HepG2 (cell line): Measurements from ENCODE around the gene ATP1A2. TPM values are rescaled to one million over a fixed set of nuclear protein-coding genes. Genes with fewer than 3 reads are reported as not detected.

ENCODE experiments used
- ATAC-seq: fragments of 200-7000 bp; cut with Tn5 transposase; 3 replicates; pipeline ENCODE4 v1.9.1; 2020; ENCODE audit warnings: mild to moderate bottlenecking, moderate library complexity
- Bru-seq: library from RNA; stranded (reverse); fragments of 400-500 nt; gene quantifications from one replicate; lab custom pipeline; 2021; lab: Mats Ljungman, UMichigan
- BruChase-seq, 2 experiments: library from RNA; stranded (reverse); fragments of 400-500 nt; gene quantifications; one replicate each; lab custom pipeline; 2021; lab: Mats Ljungman, UMichigan
- BruUV-seq: library from RNA; stranded (reverse); fragments of 400-500 nt; replicated peaks from 2 replicates; lab custom pipeline; 2021; lab: Mats Ljungman, UMichigan
- CTCF ChIA-PET: fragments of 300-600 bp; formaldehyde crosslinking; extraction: SDS; loops from one replicate; lab custom pipeline; 2021; ENCODE audit warnings: low total read pairs, inconsistent platforms, low intra/inter-chr PET ratio; lab: Yijun Ruan, JAX
- POLR2A ChIA-PET: fragments of 350-600 bp; sonication (Branson Sonifier 250); formaldehyde crosslinking; loops from one replicate; lab custom pipeline; 2020; ENCODE audit warnings: antibody characterized with exemption, inconsistent platforms; lab: Yijun Ruan, JAX
- DNase-seq: peaks from one replicate; pipeline ENCODE4 v3.0.0-alpha.2; 2015; ENCODE audit warnings: low spot score
- FAIRE-seq: peaks from 3 replicates; lab custom pipeline; 2011; peaks lifted over from hg19 to GRCh38; lab: Jason Lieb, UNC
- H2AFZ ChIP-seq: one replicate; pipeline ENCODE4 v1.6.1; 2011; ENCODE audit warnings: low read length, inconsistent platforms
- H3K27ac ChIP-seq: fragments of 300-600 bp; 3 replicates; pipeline ENCODE4 v1.8.0; 2011; ENCODE audit warnings: mixed run types, mild to moderate bottlenecking, mixed read lengths, low read length, inconsistent platforms; ENCODE audit not compliant: insufficient read depth; ENCODE audit errors: extremely low read length
- H3K27me3 ChIP-seq, 2 experiments: fragments of 200-600 bp in 1 of 2; 2 replicates in 1 of 2; 3 replicates in 1 of 2; pipeline versions ENCODE4 v1.6.0 to v1.8.0; 2011; ENCODE audit warnings: low read length in 2 of 2, mild to moderate bottlenecking in 2 of 2, moderate library complexity in 2 of 2, inconsistent platforms in 1 of 2; ENCODE audit not compliant: insufficient read depth in 2 of 2, control insufficient read depth in 1 of 2
- H3K36me3 ChIP-seq, 2 experiments: fragments of 200-600 bp in 1 of 2; replicated peaks in 1 of 2; 2 replicates in 1 of 2; 3 replicates in 1 of 2; pipeline versions ENCODE4 v1.5.1 to v1.8.0; 2011; ENCODE audit warnings: low read length in 2 of 2, inconsistent platforms in 1 of 2; ENCODE audit not compliant: insufficient read depth in 2 of 2, control insufficient read depth in 1 of 2
- H3K4me1 ChIP-seq: 2 replicates; pipeline ENCODE4 v1.5.1; 2012; ENCODE audit warnings: low read length, inconsistent platforms; ENCODE audit not compliant: insufficient read depth
- H3K4me2 ChIP-seq: 2 replicates; pipeline ENCODE4 v1.6.0; 2011; ENCODE audit warnings: low read depth, low read length, inconsistent platforms
- H3K4me3 ChIP-seq, 3 experiments: fragments of 200-600 bp in 1 of 3; sonication (generic), shearing (Covaris generic) in 1 of 3; replicated peaks in 1 of 3; 2 replicates each; pipeline ENCODE4 v1.5.1; 2011 to 2016; ENCODE audit warnings: low read length in 3 of 3, inconsistent platforms in 2 of 3, low read depth in 2 of 3, mild to moderate bottlenecking in 2 of 3, control low read depth in 1 of 3, mixed read lengths in 1 of 3; ENCODE audit not compliant: insufficient read depth in 1 of 3
- H3K79me2 ChIP-seq: one replicate; pipeline ENCODE4 v1.6.1; 2011; ENCODE audit warnings: low read length, inconsistent platforms; ENCODE audit not compliant: insufficient read depth
- H3K9ac ChIP-seq: 2 replicates; pipeline ENCODE4 v1.6.0; 2011; ENCODE audit warnings: mild to moderate bottlenecking, low read depth, low read length, inconsistent platforms; ENCODE audit not compliant: insufficient read depth
- H3K9me3 ChIP-seq: 2 replicates; pipeline ENCODE4 v1.5.1; 2012; ENCODE audit warnings: mild to moderate bottlenecking, low read length
- H4K20me1 ChIP-seq: 2 replicates; pipeline ENCODE4 v1.6.0; 2011; ENCODE audit warnings: inconsistent platforms, mild to moderate bottlenecking, low read length, moderate library complexity; ENCODE audit not compliant: insufficient read depth
- HNRNPL ChIP-seq: fragments of 200-400 bp; formaldehyde crosslinking; IDR thresholded peaks from 2 replicates; pipeline ENCODE4 v1.6.1; 2017; ENCODE audit warnings: mild to moderate bottlenecking, low read depth, low read length
- HOMEZ ChIP-seq: IDR thresholded peaks from 2 replicates; pipeline ENCODE4 v1.6.1; 2016; ENCODE audit warnings: low read depth
- KDM1A ChIP-seq: IDR thresholded peaks from 2 replicates; pipeline ENCODE4 v1.6.1; 2016; ENCODE audit warnings: missing compliant biosample characterization
- KLF13 ChIP-seq: sonication (generic); formaldehyde crosslinking; IDR thresholded peaks from 2 replicates; pipeline ENCODE4 v1.4.0; 2020; ENCODE audit warnings: mild to moderate bottlenecking, missing genetic modification reagents
- PITX1 ChIP-seq: sonication (generic); formaldehyde crosslinking; IDR thresholded peaks from 2 replicates; pipeline ENCODE4 v1.5.1; 2020; ENCODE audit warnings: mild to moderate bottlenecking, missing genetic modification reagents
- SNAI1 ChIP-seq: sonication (generic); formaldehyde crosslinking; IDR thresholded peaks from 2 replicates; pipeline ENCODE4 v1.5.0; 2020; ENCODE audit warnings: mild to moderate bottlenecking, missing genetic modification reagents, borderline replicate concordance
- SNRNP70 ChIP-seq: fragments of 200-400 bp; formaldehyde crosslinking; IDR thresholded peaks from 2 replicates; pipeline ENCODE4 v1.6.1; 2017; ENCODE audit warnings: mild to moderate bottlenecking, low read depth, low read length, moderate library complexity
- ZFP36L2 ChIP-seq: sonication (generic); formaldehyde crosslinking; IDR thresholded peaks from 2 replicates; pipeline ENCODE4 v1.4.0; 2020; ENCODE audit warnings: missing genetic modification reagents
- ZFX ChIP-seq: sonication (generic); formaldehyde crosslinking; IDR thresholded peaks from 2 replicates; pipeline ENCODE4 v1.4.0; 2020; ENCODE audit warnings: mild to moderate bottlenecking, low read depth, missing genetic modification reagents, moderate library complexity
- ZNF432 ChIP-seq: sonication (generic); formaldehyde crosslinking; IDR thresholded peaks from 2 replicates; pipeline ENCODE4 v1.5.0; 2020; ENCODE audit warnings: missing genetic modification reagents, mild to moderate bottlenecking, borderline replicate concordance
- ZNF501 ChIP-seq: sonication (generic); formaldehyde crosslinking; IDR thresholded peaks from 2 replicates; pipeline ENCODE4 v1.5.1; 2020; ENCODE audit warnings: mild to moderate bottlenecking, moderate library complexity, missing genetic modification reagents
- ZNF772 ChIP-seq: sonication (generic); formaldehyde crosslinking; IDR thresholded peaks from 2 replicates; pipeline ENCODE4 v1.5.0; 2020; ENCODE audit warnings: mild to moderate bottlenecking, missing genetic modification reagents
- WGBS: methylation state at CpG from one replicate; pipeline ENCODE4 v1.1.6; 2017; ENCODE audit warnings: low lambda C conversion rate; 5-methylcytosine and 5-hydroxymethylcytosine counted together
- in situ Hi-C: cut with HindIII; loops from 2 replicates; pipeline ENCODE4 v1.10.0; 2017; ENCODE audit warnings: low pct_unique_long_range_greater_than_20kb; ENCODE audit not compliant: extremely low pct_ligation_motif_present
- intact Hi-C: fragments of 100-400 bp; cut with micrococcal nuclease; formaldehyde crosslinking; loops from one replicate; pipeline ENCODE4 v1.10.0; 2022; ENCODE audit not compliant: unreplicated experiment
- long read RNA-seq, 2 experiments: library from RNA in 1 of 2; library from polyadenylated mRNA in 1 of 2; stranded (forward) in 1 of 2; unstranded in 1 of 2; transcript quantifications; one replicate each; pipeline ENCODE4 v2.0.0, GENCODE V29; 2019 to 2022
- polyA minus RNA-seq, 3 experiments: library from RNA; depleted of rRNA, polyadenylated mRNA; stranded (reverse); fragments of >200 nt; gene quantifications; 2 replicates each; pipeline ENCODE4 v1.2.3, GENCODE V29; 2011; ENCODE audit warnings: low replicate concordance in 1 of 3
- polyA plus RNA-seq, 8 experiments: library from polyadenylated mRNA; depleted of rRNA in 3 of 8; stranded (reverse) in 7 of 8; unstranded in 1 of 8; fragments of >200 nt; fragmentation: Illumina TruSeq in 4 of 8; extraction: Trizol in 4 of 8; gene quantifications; 2 replicates each; pipeline versions ENCODE4 v1.2.1 to v1.2.3, GENCODE V29; 2011 to 2016; ENCODE audit warnings: low read depth in 4 of 8, missing spikeins in 1 of 8, mixed read lengths in 1 of 8; ENCODE audit not compliant: insufficient read depth in 1 of 8
- total RNA-seq, 5 experiments: library from RNA; depleted of rRNA; stranded (reverse); fragments of >200 nt; fragmentation: Illumina TruSeq; extraction: Trizol; gene quantifications; 2 replicates each; pipeline ENCODE4 v1.2.3, GENCODE V29; 2016; ENCODE audit warnings: low read depth in 1 of 5

ATP1A2 gene
- total RNA-seq (2016; rRNA removed; fragmentation: Illumina TruSeq; extraction: Trizol) (not detected in 2 replicates), polyA plus RNA-seq (2011; rRNA removed) (0.16 TPM in 2 replicates), polyA minus RNA-seq (2011; rRNA and poly(A)+ RNA removed; ENCODE audit: low replicate concordance) (0.07 and 0.44 TPM in 2 replicates), Bru-seq, nascent RNA (percentile 4 among the genes with signal in this experiment), BruChase-seq, experiment 1, labeled RNA remaining after a 6-hour chase (percentile 4 among the genes with signal in this experiment), BruChase-seq, experiment 2, labeled RNA remaining after a 2-hour chase (percentile 7 among the genes with signal in this experiment)
- not detected in 2 replicates for total RNA-seq (2016; cell fraction: cytosol; rRNA removed; fragmentation: Illumina TruSeq; extraction: Trizol; ENCODE audit: low read depth)
- total RNA-seq (2016; cell fraction: insoluble cytoplasmic fraction; rRNA removed; fragmentation: Illumina TruSeq; extraction: Trizol) = 0.02 TPM in 1 of 2 replicates, not detected in the other
- 0.03 TPM in 1 of 2 replicates, not detected in the other for total RNA-seq (2016; cell fraction: membrane; rRNA removed; fragmentation: Illumina TruSeq; extraction: Trizol)
- total RNA-seq (2016; cell fraction: nucleus; rRNA removed; fragmentation: Illumina TruSeq; extraction: Trizol) = not detected in 2 replicates
- 0.04 and 0.16 TPM in 2 replicates for polyA plus RNA-seq (2011; cell fraction: cytosol; rRNA removed)
- polyA plus RNA-seq (2011; cell fraction: nucleus; rRNA removed) = 0.50 and 1.3 TPM in 2 replicates
- 0.16 and 0.95 TPM in 2 replicates for polyA plus RNA-seq (2012)
- polyA plus RNA-seq (2016; cell fraction: cytosol; fragmentation: Illumina TruSeq; extraction: Trizol; ENCODE audit: low read depth) = not detected in 2 replicates
- not detected in 2 replicates for polyA plus RNA-seq (2016; cell fraction: insoluble cytoplasmic fraction; fragmentation: Illumina TruSeq; extraction: Trizol; ENCODE audit: low read depth)
- not detected in 2 replicates for polyA plus RNA-seq (2016; cell fraction: membrane; fragmentation: Illumina TruSeq; extraction: Trizol; ENCODE audit: low read depth)
- not detected in 2 replicates for polyA plus RNA-seq (2016; cell fraction: nucleus; fragmentation: Illumina TruSeq; extraction: Trizol; ENCODE audit: insufficient read depth, low read depth)
- polyA minus RNA-seq (2011; cell fraction: cytosol; rRNA and poly(A)+ RNA removed) = 0.18 and 0.79 TPM in 2 replicates
- 0.26 and 0.37 TPM in 2 replicates for polyA minus RNA-seq (2011; cell fraction: nucleus; rRNA and poly(A)+ RNA removed)
- long read RNA-seq, experiment 1 = 0 reads
- long read RNA-seq, experiment 2 = 0 reads

GRCh38 chr1:160115545-160116282 lies at the start of gene ATP1A2:
TSS of gene ATP1A2 (plus strand) at chr1:160115759. CDS start at chr1:160115862, 103 bp downstream.
- H4K20me1 ChIP-seq = no peaks in the 10 kb centered on the region
- intact Hi-C loops (no loop called here), in situ Hi-C loops (no loop called here)
- no peak within 1 kb of the TSS for H2AFZ ChIP-seq
- H3K4me2 ChIP-seq = peak within 1 kb of the TSS; percentile 36; the same call in 1 of the 2 replicates
- no peaks in the 10 kb centered on the region for H3K9me3 ChIP-seq
- ChIA-PET POLR2A (no interaction called here), CTCF (no interaction called here)
- no peaks in the 10 kb centered on the region; a peak in 1 of 5 replicates for H3K27me3 ChIP-seq
- H3K4me1 ChIP-seq = peaks cover 68% of the 10 kb centered on the region
- no peak for TF ChIP-seq ZNF772 (CRISPR knock-in tag)
- no peak for TF ChIP-seq PITX1 (CRISPR knock-in tag)
- no peak for TF ChIP-seq HNRNPL
- no peak for TF ChIP-seq ZFP36L2
- TF ChIP-seq ZFX = no peak
- TF ChIP-seq KLF13 (CRISPR knock-in tag) = no peak
- no peak for TF ChIP-seq ZNF432 (CRISPR knock-in tag)
- no peak for TF ChIP-seq SNAI1 (CRISPR knock-in tag)
- no peak for TF ChIP-seq HOMEZ (CRISPR knock-in tag)
- no peak for TF ChIP-seq ZNF501
- no peak for TF ChIP-seq KDM1A (CRISPR knock-in tag)
- TF ChIP-seq SNRNP70 = no peak
- H3K79me2 ChIP-seq = no peaks in the 10 kb centered on the region
- no peak for DNase-seq
- no TSS peak for BruUV-seq
- FAIRE-seq = no peak
- peak within 1 kb of the TSS in 1 of 3 experiments; percentile 28; a peak in 1 of 6 replicates for H3K4me3 ChIP-seq
- H3K9ac ChIP-seq = no peak within 1 kb of the TSS
- no peak within 1 kb of the TSS for H3K27ac ChIP-seq
- no peaks in the 10 kb centered on the region for H3K36me3 ChIP-seq
- no peak for ATAC-seq
- WGBS = 32% methylated on average over 15 of the region's 16 CpGs
